Measurements from ENCODE around the gene TXNL4A.
"Not testable (repeated sequence)": the region's sequence is repeated elsewhere in the genome, so short reads cannot be mapped to it uniquely, and the experiment has no call there.

TXNL4A gene, protein sequence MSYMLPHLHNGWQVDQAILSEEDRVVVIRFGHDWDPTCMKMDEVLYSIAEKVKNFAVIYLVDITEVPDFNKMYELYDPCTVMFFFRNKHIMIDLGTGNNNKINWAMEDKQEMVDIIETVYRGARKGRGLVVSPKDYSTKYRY

DNA sequence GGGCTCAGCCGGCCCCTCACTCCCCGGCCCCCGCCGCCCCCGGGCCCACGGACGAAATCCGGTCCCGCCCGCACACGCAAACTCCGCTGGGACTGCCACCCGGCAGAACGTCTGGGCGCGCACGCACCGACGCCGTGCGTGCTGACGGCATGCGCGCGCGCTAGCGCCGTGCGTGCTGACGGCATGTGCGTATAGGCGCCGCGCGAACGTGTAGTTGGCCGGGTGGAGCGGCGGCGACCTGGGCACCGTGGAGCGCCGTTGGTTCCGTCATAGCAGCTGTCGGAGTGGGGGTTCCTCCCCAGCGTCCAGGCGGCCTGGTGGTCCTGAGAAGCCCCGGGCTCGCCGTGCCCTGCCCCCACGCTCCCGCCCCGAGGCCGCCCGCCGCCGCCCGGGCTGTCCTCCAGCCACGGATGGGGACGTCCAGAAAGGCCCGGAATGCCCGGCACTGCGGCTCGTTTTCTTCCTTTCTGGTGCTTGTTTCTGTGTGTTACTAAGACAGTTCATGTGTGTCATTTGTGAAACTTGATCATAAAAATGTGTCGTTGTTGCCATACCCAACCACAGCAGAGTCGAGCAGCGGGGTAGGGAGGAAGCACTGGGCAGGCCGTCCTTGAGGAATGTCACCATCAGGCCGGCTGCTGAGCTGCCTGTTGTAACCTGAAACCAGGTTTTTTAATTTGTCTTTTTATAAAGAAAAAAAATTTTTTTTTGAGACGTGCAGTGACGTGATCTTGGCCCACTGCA, at the start of gene TXNL4A:
Gene TXNL4A (minus strand): TSS at position 113 of the 744 bp plus-strand sequence. CDS start 171 bp downstream, outside the sequence.
- DNase-seq: peak; percentile 76 to 80

DNA sequence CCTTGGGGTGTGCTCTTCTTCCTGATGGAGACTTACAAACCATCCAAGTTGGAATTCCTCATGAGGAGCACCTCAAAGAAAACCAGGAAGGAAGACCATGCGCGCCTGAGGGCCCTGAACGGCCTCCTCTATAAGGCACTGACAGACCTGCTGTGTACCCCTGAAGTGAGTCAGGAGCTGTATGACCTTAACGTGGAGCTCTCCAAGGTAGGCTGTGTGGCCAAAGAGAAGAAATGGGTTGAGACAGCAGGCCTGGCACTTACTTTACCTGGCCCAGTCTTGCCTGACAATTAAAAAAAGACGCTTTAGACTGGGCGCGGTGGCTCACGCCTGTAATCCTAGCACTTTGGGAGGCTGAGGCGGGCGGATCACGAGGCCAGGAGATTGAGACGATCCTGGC, 48.9 kb upstream of the TXNL4A start:
- no peak for DNase-seq

DNA sequence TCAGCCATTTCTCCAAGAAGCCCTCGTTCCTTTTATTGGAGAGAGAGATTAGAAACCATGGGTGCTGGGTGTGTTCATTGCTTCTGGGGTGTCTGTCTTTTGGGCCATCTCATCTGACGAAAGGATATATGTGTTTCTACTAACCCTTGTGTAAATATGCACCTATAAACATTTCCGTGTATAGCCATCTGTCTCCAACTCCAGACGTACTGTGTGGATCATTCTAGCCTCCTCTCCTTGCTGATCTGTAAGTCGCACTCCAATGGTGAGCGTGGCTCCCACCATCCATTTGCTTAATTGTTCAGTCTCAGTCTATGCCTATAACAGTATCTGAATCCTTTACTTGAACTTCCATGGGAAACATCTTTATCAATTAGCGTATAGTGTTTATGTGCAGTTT, 47.6 kb upstream of the TXNL4A start:
- no peak for DNase-seq

DNA sequence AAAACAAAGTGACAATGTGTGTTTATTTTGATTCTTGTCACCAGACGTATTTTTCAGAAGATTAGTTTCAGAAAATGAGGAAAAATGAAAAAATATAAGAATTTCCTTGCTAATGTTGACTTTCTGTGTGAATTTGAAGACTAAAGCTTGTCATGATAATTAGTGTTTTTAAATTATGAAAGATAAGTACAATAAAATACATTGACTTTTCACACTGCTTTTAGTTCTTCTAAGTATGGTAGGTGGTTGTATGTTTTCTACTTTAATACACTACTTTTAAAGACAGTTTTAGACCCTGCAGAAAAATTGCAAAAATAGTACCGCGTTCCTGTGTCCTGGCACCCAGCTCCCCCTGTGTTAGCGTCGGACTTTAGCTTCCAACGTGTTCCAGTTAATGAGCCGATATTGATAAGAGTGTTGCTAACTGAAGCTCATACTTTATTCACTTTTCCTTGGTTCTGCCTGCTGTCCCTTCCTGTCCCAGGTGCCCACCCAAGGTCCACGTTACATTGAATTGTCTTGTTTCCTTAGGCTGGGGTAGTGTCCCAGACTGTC, 46.6 kb upstream of the TXNL4A start:
- DNase-seq: no peak

DNA sequence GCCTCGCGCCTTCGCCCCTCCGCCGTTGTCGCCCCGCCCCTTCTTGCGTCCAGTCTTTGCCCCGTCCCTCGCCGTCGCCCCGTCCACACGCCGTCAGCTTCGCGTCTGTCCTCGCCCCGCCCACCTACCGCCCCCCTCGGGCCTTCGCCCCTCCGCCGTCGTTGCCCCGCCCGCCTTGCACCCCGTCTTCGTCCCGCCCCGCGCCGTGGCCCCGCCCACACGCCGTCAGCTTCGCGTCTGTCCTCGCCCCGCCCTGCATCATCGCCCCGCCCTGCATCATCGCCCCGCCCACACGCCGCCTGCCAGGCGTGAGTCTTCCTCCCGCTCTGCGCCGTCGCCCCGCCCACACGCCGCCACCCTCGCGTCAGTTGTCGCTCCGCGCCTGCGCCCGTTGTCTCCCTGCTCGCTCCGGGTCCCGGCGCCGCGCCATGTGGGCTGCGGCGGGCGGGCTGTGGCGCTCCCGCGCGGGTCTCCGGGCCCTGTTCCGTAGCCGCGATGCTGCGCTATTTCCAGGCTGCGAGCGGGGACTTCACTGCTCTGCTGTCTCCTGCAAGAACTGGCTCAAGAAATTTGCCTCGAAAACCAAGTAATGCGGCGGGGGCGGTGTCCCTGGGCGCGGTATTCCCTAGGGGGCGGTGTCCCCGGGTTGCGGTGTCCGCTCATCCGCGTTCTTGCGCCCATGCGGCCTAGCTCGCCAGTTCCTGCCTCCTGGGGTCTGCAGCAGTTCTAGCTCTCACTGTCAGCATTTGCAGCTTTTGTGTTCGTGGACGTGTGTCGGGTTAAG, 45.9 kb upstream of the TXNL4A start, which contains the start of gene RBFA:
Gene RBFA (plus strand): TSS at position 367 of the 784 bp plus-strand sequence. CDS start 62 bp downstream, at position 429.
- DNase-seq: peak; percentile 99 to 100

DNA sequence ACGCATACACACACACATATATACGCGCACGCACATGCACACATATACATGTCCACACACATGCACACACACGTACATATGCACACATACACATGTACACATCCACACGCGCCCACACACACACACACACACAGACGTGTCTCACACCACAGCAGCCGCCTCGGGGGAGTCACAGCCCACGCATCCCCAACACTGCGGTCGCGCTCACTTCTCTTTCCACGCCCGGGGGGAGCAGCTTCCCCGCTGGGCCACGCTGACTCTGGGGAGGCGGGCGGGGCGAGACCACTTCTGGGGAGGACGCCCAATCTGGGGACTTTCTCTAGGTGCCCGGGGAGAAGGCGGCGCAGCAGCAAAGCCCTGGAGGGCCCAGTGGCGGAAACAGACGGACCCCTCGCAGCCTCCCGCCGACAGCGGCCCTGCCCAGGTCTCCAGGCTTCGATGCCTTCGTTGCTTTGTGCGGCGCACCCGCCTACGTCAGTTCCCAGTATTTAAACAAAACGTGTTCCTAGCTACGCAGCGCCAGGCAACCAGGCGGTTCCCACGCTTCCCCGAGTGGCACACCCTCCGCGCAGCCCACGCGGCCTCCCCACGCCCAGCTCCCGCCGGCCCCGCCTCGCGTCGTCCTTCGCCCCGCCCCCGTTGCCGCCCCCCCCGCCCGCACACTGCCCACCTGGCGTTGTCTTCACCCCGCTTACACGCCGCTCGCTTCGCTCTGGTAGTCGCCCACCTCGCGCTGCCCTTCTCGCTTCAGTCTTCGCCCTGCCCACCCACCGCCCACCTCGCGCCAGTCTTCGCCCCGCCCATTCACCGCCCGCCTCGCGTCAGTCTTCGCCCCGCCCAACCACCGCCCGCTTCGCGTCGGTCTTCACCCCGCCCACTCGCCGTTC, 45.1 kb upstream of the TXNL4A start:
- DNase-seq: peak in 1 of 2 donors; percentile 42

DNA sequence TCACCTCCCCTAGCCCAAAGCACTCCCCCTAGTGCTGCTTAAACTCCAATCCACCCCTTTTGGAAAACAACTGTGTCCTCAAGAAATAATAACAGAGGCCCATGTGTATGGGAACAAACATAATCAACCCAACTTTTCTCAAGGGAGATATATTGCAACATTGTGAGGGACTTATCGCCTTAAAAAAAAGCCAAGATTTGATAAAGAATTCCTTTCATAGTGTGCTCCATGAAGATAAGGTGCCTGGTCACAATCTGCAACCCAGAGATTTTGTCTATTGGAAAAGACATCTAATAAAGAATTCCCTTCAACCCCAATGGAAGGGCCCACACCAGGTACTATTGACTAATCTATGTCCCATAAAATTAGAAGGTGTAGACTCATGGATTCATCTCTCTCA, 41.3 kb upstream of the TXNL4A start:
- DNase-seq: no peak

DNA sequence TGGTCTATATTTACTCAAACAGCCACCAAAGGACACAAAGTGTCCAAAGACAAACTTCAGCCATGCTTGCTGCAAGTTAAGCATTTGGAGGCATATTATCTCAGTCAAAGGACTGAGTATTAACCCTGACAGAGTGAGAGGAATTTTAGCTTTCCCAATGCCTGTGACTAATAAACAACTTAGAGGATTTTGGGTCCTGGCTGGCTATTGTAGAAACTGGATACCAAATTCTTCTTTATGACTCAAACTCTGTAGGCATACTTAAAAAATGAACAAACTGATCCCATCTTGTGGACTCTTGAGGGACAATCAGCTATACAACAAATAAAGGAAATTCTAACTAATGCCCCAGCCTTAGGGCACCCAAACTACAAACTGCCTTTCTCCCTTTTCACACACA, 39.4 kb upstream of the TXNL4A start:
- not testable (repeated sequence) for DNase-seq

DNA sequence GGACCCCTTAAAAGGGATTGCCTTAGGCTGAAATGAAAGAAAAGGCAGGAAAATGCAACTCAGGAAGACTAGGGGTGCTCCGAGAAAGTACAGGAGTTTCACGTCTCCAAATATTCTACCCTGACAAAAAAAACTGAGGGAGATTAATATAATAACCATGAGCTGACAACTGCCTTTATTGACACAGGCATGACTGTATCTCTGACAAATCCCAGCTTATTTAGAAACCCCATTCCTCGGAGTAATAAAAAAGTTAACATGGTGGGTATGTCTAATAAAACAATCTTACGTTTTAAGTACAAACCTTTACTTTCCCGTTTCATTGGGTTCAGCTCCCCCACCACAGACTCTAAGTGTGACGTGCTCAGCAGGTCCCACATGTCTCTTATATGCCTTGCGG, 38.0 kb upstream of the TXNL4A start:
- DNase-seq: no peak

DNA sequence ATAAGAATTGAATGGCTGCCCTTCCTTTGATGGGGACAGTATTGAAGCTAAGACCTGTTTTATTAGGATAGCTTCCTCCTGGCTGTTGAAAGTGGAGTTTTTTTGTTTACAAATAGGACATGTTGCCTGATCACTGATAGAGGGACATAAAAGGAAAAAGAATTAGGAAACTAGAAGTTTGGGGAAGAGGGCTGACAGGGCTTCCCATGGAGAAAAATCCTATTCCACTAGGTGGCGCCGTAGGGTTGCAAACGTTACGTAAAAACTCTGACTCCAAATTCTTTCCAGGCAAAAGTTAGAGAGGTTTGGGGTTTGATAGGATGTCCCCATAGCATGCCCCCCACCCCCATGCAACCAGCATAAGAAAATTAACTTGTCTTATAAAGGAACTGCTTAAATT, 34.8 kb upstream of the TXNL4A start:
- peak; percentile 17 to 28 for DNase-seq

DNA sequence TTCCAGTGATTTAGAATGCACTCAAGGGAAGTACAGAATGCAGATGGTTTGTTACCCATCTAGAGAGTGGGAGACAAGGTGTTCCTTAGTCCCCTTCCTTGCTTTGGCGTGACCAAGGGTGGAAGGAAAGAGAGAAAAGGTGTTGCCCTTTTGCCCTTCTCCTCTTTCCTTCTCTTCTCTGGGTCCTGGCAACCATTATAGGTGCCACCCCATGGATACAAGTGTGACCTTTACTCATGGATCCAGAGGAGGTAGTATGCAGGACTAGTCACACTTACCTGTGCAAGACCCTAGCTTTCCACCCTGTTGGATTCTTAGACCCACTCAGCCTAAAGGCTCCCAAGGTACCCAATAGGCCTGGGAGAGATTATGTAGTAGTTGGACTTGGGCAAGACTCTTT, 34.2 kb upstream of the TXNL4A start:
- no peak for DNase-seq

DNA sequence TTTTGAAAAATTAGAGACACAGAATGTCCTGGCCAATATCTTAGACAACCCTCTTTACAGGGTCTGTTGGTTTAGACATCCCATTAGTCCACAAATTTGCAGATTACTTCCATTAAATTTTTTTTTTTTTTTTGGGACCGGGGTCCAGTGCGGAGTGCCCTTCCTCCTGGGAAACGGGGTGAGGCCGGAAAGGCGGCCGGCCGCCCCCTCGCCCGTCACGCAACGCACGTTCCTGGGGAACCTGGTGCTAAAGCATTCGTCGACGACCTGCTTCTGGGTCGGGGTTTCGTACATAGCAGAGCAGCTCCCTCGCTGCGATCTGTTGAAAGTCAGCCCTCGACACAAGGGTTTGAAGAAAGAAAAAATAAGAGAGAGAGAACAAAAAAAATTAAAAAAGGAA, 24.4 kb upstream of the TXNL4A start:
- DNase-seq: no peak

DNA sequence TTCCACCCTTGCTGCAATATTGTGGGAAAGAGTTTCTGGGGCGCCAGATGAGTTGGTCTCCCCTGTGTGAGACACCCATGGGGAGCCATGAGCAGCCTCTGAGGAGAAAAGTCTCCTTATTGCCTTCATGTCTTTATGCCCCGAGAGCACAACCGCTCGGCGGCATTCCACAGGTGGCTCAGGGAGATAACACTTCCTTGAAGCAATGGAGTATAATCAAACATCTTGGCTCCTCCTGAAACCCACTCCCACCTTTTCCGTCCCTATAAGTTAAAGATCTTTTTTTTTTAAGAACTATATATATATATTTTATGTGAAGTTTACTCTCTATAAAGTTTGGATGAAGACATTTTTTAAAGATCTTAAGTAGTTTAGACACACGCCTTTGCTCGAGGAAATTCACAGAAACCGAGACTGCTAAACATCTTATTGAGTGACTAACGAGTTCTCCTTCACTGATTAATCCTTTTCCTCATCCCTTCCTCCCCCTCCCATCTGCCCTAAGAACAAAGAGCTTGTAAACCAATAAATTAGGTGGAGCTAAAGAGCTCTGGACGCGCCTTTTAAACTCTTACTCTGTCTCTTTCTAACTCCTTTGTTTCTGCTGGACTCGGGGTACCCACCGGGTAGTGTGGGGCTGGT, 23.3 kb upstream of the TXNL4A start:
- DNase-seq: not testable (repeated sequence)

DNA sequence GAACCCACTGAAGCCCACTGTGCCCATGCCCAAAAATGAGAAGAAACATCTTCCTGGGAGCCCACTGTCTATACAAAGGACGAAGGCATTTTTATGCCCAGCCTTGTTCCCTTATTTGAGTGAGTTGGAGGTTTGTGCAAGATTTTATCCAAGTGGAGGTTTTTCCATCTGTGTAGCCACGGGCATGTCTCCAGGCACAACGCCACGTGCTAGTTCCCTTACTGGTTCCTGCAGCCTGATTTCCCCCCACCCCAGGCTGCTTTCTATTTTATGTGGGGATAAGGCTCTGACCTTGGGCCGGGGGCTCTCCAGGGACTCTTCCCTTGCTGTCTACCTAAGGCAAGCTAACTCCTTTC, 22.2 kb upstream of the TXNL4A start:
- DNase-seq: no peak

DNA sequence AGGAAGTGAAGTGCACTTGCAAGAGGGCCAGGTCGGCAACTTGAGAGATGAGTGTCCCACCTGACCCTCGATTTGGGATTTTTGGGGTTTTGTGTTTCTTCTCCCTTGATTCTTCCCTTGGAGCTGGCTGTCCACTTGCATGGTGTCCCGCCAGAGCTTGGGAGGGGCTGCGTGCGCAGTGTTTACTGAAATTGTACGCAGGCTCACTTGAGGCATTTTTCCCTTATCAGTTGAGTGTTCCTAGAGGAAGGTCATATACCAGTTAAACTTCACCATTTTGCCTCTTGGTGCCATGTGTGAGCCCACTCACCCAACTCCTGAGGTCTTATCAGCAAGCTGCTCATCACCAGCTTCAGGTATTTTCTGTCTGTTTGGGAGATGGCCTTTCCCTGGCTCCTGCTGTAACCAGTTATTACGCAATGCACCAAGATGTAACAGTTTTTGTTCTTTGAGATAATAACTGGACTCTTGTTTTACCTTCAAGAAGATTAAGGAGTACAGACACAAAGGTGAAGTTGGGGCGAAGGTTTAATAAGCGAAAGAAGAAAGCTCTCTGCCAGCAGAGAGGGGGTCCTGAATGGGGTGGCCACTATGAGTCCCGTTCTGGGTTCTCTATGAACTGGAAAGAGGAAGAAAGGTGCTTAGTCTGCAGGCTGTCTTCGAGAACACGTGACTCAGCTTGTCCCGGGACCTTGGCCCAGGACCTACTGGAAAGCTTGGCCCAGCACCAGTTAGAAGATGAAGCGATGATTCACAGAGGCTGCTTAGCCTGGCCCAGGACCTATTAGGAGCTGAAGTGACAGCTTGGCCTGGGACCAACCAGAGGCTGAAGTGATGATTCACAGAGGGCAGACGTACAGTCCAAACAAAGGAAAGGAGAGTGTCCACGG, 21.5 kb upstream of the TXNL4A start:
- DNase-seq: no peak

DNA sequence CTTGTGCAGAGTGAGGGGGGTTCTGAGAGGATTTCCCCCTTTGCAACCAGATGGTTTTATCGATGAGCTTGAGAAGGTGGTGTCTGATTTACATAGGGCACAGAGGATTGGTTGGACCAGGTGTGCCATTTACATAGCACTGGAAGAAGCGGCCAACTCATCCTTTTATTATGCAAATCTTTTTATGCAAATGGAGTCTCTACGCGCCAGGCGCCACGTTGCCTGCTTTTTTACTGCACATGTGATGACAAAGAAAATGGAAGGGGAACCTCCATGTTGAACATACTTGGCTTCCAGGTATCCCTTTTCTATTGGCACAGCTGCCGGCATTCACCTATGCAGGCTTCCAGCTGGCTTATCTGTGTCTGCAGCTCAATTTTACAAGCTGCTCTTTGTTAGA, 18.4 kb upstream of the TXNL4A start:
- DNase-seq: no peak

DNA sequence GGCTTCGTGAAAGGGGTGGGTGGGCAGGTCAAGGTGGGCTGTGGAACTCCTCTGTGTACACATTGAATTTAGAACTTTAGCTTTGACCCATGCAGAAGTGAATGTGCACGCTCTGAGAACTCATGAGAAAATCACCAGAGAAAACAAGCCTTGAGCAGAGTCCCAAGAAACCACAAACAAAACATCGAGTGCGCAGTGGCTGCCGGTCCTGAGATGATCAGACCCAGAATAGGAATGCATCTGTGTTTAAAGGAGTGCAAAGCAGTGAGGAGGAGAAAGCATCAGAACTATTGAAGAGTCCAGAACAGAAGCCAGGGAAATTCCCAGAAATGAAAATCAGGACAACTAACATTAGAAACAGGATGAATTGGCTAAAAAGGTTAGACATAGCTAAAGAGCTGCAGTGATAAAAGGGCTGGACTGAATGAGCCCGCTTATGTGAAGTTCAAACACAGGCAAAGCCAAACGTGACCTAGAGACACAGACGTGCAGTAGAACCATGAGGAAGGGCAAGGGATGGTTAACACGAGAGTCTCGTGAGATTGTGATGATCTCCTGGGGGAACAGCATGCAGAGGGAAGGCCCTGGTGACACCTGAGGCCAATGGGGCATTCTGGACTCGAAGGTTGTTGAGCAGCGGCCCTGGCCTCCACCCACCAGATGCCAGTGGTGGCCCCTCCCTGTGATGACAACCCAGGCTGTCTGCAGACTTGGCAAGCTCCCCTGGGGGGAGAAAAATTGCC, 16.4 kb upstream of the TXNL4A start:
- no peak for DNase-seq

DNA sequence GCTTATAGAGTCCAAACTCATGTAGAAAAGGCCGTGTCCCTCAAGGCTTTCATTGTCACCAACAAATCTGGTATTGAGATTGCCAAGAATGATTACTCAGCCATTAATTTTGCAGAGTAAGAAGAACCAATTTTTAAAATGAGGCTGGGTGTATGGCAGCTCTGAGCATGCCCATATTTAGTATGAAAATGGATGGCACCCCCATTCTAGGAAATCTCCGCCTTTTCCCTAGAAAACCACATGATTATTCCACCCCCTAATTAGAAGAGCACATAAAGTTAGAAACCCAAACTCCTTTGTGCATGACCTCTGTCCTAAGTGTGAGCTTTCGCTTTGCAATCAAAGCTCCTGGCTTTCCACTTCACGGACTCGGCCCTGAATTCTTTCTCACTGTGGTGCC, 14.1 kb upstream of the TXNL4A start:
- DNase-seq: no peak

DNA sequence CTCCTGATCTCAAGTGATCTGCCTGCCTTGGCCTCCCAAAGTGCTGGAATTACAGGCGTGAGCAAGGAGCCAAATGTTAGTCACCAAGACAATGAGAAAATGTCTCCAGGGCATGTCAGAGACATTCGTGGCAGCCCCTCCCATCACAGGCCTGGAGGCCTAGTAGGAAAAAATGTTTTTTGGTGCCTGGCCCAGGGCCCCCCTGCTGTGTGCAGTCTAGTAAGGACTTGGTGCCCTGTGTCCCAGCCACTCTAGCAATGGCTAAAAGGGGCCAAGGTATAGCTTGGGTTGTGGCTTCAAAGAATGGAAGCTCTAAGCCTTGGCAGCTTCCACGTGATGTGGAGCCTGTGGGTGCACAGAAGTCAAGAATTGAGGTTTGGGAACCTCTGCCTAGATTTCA, 12.5 kb upstream of the TXNL4A start:
- no peak for DNase-seq

DNA sequence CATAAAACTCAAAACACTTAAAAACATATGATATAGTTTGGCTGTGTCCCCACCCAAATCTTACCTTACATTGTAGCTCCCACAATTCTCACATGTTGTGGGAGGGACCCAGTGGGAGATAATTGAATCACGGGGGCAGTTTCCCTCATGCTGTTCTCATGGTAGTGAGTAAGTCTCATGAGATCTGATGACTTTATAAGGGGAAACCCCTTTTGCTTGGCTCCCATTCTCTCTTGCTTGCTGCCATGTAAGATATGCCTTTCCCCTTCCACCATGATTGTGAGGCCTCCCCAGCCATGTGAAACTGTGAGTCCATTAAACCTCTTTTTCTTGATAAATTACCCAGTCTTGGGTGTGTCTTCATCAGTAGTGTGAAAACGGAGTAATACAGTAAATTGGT, 11.3 kb upstream of the TXNL4A start:
- not testable (repeated sequence) for DNase-seq

Measured in stimulated activated CD4-positive, alpha-beta T cell treated with anti-CD3 and anti-CD28 coated beads, Interleukin-2, amount 100 ng/mL, for 48 hours (primary cell).